GM20431 (cell line): Measurements from ENCODE around the gene ZNG1F.
"Not testable (repeated sequence)": the region's sequence is repeated elsewhere in the genome, so short reads cannot be mapped to it uniquely, and the experiment has no call there.

ENCODE experiments used
- in situ Hi-C: fragments of 300-500 bp; cut with MseI, MboI; formaldehyde crosslinking; loops from one replicate; pipeline ENCODE4 v1.15.0; 2020; ENCODE audit warnings: low sequenced_read_pairs; ENCODE audit not compliant: unreplicated experiment

The ZNG1F gene

DNA sequence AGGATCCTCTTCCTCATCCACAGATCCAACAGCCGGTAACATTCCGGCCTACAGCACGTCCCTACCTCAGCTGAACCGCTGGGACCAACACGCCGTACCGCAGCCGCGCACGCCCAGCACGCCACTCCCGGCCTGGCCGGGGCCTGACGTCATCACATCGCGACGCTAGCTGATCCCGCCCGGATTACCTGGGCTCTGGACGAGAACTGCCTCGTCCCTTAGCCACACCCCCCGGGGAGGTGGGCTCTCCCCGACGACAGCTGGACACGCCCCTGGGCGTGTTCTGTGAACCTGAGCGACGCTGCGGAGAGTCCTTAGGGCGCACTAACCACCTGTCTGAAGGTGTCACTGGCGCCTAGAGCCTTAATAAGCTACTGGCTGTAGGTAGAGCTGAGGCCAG, at the start of gene ZNG1F:
Gene ZNG1F, minus strand, starts transcription at position 101 of the 400 bp plus-strand sequence. Its CDS starts 59 bp downstream, at position 42.
- in situ Hi-C loops = not testable (repeated sequence)

DNA sequence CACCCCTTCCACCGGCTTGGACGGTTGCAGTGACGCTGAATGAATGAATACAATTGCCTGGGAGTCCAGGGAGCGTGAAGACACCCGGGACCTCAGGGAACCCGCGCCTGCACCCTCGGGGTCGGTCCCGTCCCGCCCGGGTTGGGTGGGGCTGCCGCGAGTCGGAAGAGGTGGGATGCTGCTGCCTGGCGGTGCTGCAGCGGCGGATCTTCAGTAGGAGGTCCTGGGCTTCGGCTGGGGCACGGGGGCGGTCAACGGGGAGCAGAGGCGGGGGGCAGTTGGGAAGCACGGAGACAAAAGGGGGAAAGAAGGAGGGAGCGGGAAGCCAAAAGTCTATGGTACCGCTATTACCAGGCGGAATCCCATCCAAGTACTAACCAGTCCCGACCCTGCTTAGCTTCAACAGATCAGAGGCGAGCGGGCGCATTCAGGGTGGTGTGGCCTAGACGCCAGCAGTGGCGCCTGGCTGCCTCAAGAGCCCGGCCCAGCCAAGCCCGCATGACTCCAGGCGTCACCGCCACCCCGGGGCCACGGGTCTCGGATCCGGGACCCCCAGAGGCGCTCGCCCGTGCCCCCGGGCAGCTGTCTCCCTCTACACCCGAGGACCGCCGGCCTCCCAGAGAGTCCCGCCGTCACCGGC, 48.1 kb upstream of the ZNG1F start:
- in situ Hi-C loops = not testable (repeated sequence)

DNA sequence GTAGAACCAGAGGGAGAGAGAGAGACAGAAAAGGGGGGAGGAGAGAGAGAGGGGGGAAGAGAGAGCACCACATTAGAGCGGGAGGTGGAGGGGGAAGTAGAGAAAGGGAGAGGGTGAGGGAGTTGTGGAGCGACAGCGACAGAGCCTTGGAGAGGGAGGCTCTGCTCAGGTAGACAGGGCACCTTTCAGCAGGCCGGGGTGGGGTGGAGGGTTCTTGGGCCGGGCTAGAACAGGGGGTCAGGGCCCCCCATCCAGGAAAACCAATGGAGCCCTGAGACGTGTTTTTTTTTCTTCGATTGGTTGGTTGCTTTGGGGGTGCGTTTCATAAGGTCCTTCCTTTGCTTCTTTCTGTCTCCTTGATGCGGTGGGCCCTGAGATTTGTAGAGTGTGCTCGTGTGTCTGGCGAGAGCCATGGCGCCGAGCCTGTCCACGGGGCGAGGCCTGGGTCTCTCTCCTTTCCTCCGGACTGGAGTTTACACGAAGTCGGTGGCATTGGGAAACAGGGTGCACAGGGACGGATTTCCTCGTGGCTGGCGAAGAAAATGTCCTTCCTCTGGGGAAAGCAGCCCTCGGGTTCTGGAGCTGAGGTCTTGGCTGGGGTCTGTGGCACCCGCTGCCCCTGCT, 47.5 kb upstream of the ZNG1F start:
- in situ Hi-C loops = not testable (repeated sequence)

DNA sequence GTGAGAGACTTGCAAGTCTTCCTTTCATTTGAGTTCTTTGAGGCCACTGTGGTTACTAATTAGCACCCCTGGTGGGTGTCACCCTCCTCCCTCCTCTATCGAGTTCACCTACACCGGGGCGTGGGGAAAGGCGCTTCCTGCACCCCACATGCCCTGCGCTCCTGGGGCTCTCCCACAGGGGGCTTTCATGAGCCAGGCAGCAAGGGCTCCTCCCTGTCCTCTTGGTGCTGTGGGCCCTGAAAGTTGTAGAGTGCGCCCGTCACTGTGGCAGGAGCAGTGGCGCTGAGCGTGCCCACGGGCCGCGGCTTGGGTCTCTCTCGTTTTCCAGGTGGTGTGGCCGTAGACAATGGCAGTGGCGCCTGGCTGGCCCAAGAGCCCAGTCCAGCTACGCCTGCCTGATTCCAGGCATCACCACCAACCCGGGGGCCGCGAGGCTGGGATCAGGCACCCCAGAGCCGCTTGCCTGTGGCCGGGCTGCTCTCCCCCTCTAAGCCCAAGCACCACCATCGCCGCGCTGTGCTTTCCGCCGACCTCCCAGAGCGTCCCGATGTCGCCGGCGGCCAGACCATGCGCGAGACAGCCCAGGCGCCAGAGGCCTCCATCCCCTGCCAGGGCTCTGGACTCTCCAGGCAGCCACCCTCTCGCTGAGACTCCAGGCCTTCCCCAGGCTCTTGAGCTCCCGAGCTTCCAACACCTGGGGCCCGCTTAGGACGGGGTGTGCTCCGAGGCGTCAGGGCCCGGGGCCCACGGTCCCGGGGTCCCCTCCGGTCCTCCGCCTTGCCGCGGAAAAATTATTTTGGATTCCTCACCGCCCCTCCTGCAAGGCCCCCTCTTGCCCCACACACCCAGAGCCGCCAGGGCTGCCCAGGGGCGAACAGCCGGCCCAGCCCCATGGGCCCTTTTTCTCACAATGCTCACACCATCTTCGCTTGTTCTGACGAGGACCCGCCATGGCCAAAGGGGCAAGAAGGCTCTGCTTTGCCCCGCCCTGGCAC, 46.0 kb upstream of the ZNG1F start:
- in situ Hi-C loops = not testable (repeated sequence)

DNA sequence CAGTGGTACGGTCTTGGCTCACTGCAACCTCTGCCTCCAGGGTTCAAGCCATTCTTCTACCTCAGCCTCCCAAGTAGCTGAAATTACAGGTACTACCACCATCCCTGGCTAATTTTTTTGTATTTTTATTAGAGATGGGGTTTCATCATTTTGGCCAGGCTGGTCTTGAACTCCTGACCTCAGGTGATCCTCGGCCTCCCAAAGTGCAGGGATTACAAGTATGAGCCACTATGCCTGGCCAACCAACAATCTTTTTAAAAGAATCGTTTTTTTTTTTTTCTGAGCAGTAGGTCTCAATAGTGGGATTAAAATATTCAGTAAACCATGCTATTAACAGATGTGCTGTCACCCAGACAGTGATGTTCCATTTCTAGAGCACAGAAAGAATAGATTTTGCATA, 45.1 kb upstream of the ZNG1F start:
- in situ Hi-C loops = not testable (repeated sequence)

DNA sequence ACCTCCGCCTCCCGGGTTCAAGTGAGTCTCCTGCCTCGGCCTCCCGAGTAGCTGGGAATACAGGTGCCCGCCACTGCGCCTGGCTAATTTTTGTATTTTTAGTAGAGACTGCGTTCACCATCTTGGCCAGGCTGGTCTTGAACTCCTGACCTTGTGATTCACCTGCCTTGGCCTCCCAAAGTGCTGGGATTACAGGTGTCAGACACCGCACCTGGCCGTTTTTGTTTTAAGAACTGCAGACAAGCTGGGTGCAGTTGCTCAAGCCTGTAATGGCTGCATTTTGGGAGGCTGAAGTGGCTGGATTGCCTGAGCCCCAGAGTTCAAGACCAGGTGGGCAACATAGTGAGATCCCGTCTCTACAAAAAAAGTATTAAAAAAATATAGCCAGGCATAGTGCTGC, 43.2 kb upstream of the ZNG1F start:
- in situ Hi-C loops = not testable (repeated sequence)

DNA sequence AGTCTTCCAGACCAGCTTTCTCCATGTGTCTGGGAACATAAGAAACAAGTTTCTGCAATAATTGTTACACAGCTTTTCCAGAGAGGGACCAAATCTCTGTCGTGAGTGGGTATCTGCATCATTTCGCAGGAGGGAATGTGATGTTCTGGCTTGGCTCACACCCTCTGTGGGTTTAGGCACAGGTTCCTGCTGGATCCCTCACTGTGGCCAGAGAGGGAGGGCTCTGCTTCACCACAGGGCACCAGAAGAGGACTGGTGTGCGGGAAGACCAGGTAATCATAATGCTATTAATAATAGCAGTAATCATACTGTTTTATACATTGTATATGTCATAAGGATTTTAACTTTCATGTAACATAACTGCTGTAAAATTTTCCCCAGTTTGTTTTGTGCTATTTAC, 41.3 kb upstream of the ZNG1F start:
- in situ Hi-C loops = not testable (repeated sequence)

DNA sequence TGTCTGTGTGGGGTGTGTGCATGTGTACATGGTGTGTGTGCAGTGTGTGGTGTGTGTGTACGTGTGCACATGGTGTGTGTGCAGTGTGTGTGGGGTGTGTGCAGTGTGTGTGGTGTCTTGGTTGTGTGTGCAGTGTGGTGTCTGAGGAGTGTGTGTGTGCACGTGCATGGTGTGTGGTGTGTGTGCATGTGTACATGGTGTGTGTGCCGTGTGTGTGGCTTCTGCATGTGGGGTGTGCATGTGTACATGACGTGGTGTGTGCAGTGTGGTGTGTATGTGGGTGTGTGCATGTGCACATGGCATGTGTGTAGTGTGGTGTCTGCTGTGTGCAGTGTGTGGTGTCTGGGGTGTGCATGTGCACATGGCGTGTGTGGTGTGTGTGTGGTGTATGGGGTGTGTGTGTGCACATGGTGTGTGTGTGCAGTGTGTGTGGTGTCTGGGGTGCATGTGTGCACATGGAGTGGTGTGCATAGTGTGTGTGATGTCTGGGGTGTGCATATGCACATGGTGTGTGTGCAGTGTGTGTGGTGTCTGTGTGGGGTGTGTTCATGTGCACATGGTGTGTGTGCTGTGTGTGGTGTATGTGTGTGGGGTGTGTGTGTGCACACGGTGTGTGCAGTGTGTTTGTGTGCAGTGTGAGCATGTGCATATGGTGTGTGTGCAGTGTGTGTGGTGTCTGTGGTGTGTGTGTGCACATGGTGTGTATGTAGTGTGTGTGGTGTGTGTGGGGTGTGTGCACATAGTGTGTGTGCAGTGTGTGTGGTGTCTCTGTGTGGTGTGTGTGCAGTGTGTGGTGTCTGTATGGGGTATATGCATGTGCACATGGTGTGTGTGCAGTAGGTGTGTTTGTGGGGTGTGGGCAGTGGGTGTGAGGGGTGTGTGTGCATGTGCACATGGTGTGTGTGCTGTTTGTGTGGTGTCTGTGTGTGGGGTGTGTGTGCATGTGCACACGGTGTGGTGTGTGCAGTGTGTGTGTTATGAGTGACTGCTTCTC, 40.6 kb upstream of the ZNG1F start:
- in situ Hi-C loops = no loop called here

DNA sequence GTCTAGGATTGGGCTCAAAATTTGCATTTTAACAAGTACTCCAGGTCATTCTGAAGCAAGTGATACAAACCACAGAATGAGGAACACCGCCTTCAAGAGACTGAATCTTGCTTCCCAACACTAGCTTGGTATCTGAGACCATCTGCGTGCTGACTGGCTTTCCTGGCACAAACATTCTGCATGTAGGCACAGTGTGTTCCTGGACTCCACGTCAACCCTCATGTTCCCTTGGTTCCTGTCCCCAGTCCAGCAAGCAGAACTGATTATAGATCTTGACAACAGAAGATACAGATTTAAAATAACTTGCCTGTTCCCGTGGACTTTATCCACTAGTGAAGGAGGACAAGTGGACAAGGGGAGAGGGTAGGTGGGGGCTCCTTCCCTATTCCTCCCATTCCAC, 30.7 kb upstream of the ZNG1F start:
- in situ Hi-C loops = not testable (repeated sequence)

DNA sequence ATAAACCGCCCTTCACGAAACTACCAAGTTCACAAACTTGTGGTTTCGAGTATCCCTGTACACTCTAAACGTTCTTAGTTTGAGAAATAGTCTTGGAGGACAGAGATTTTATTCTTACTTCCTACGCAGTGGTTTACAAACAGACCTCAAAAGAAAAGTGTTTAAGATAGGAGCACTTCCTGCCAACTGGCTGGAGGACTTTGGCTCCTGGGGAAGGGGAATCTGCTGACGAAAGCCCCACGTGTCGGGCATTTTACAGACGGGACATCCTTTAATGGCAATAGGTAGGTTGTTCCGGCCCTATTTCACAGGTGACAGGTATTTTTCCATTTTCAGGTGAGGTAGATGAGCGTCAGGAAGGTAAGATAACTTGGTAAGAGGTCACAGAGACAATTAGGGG, 678 bp downstream of the ZNG1F start:
- in situ Hi-C loops = not testable (repeated sequence)

DNA sequence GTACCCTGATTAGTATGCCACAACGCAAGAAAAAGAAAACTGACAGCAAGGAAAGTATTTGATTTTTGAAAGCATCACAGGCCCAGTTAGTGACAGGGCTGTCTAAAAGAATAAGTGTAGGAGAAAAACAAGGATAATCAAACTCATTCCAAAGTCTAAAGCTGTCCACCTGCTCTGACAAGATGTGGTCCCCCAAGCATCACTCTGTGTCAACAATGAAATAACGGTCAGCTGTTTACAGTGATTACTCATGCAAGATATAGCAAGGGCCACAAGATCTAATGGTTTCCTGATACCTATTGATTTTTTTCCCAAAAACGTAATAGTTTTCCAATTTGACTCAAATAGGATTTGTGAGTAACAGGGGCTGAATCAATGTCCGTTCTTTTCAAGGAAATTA, 14.1 kb downstream of the ZNG1F start:
- in situ Hi-C loops = not testable (repeated sequence)

DNA sequence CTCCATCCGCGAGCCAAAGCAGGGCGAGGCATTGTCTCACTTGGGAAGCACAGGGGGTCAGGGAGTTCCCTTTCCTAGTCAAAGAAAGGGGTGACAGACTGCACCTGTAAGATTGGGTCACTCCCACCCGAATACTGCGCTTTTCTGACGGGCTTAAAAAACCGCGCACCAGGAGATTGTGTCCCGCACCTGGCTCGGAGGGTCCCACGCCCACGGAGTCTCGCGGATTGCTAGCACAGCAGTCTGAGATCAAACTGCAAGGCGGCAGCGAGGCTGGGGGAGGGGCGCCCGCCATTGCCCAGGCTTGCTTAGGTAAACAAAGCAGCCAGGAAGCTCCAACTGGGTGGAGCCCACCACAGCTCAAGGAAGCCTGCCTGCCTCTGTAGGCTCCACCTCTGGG, 39.0 kb downstream of the ZNG1F start:
- in situ Hi-C loops = not testable (repeated sequence)

DNA sequence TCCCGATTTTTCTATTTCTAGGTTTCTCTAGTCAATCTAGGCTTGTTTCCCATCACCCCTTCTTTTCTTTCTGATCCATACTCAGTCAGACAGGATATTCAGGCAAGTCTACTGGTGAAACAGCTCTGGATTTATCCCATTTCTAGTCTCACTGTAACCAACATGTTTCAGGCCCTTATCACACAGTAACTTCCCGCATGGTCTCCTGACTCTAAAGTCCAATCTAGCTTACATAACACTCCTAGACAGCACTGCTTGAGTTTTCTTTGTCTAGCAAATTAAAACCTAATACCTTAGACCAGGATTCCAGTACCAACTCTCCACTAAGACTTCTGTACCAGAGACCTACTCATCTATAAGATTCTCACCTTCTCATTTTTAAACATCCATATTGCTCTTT, 47.2 kb downstream of the ZNG1F start:
- in situ Hi-C loops = not testable (repeated sequence)

DNA sequence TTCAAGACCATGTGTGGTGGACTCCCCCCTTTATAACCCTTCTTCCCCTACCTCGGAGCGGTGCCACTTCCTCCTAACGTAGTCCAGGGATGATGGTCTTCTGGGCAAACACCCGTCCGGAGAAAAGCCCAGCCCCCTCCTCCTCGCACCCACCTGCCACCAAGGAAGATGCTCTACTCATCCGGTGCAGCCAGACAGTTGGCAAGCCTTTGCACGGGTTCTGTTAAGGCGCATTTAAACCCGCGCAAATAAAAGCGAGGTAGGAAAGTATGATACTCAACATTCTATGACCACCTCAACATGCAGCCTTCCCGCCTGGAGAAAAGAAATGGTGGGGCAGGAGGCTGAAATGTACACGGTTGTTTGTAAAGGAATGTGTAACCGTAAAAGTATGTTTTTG, 60.5 kb downstream of the ZNG1F start, which contains the start of gene FOXD4L6:
Gene FOXD4L6, minus strand, starts transcription at position 101 of the 400 bp plus-strand sequence. CDS start 298 bp downstream, outside the sequence.
- in situ Hi-C loops = not testable (repeated sequence)

DNA sequence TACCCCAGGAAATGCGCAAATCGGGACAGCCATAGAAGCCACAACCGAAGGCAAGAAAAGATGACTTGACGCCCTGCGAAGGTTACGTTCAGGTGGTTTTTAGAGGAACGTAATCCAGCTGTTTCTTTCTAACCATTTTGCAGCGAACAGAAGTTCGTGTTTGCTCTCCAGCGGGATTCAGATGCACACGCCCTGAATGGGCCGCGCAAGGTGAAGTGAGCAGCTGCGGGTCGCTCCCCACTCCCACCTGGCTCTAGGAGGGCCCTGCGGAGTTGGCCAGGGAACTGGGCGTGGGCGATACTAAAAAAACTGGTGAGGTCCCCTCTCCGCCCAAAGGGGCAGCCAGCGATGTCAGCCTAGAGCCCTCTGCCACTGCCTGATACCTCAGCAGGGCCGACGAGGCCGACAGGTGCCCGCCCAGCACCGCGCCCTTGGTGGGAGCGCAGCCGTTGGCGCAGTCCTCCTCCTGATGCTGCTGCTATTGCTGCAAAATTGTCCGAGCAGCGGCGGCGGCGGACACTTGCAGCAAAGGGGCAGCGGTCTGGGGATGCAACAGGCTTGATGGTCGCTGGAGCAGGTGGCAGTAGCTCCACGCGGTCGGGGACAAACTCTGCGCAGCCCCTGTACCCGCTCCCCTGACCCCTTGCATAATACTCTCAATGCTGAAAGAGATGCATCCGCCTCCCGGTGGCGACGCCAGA, 62.2 kb downstream of the ZNG1F start:
- in situ Hi-C loops = not testable (repeated sequence)

DNA sequence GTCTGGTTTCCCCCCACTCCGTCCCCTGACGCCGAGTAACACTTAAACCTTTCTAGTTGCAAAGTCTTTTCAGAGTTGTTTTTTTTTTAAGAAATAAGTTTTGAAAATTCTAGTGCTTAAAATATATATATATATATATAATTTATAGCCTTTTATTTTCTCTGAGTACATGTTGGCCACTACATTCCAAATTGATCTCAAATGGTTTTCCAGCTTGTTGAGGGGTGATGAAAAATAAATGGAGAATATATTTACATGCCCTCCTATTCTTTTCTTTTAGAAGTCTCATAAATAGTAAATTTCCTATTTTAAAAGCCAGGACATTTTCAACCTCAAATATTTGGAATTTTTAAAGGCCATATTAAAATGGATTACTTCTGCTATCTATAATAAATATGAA, 63.2 kb downstream of the ZNG1F start:
- in situ Hi-C loops = not testable (repeated sequence)

DNA sequence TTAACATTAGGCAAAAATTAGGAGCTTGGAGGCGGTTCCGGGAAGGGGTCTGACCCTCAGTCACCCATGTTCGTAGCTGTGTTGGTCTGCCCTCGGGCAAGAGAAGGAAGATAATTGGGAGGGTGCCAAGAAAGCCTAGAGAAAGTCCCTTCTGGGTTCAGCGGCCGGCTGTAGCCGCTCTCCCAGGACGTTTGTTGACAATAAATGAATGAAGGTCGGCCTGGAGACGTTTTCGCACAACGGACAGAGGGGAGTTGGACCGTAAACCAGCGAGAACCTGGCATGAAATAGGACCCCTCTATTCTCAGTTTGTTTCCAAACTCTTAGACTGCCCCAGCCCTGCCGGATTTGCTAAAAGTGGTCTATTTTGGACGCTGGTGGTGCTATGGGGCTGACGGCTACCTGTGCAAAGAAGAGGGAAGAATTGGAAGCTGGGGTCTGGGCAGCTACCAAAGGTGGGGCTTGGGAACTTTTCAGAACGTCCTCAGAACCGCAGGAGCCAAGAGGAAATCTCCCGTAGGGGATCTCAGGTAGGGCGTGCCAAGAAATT, 63.9 kb downstream of the ZNG1F start:
- in situ Hi-C loops = not testable (repeated sequence)

DNA sequence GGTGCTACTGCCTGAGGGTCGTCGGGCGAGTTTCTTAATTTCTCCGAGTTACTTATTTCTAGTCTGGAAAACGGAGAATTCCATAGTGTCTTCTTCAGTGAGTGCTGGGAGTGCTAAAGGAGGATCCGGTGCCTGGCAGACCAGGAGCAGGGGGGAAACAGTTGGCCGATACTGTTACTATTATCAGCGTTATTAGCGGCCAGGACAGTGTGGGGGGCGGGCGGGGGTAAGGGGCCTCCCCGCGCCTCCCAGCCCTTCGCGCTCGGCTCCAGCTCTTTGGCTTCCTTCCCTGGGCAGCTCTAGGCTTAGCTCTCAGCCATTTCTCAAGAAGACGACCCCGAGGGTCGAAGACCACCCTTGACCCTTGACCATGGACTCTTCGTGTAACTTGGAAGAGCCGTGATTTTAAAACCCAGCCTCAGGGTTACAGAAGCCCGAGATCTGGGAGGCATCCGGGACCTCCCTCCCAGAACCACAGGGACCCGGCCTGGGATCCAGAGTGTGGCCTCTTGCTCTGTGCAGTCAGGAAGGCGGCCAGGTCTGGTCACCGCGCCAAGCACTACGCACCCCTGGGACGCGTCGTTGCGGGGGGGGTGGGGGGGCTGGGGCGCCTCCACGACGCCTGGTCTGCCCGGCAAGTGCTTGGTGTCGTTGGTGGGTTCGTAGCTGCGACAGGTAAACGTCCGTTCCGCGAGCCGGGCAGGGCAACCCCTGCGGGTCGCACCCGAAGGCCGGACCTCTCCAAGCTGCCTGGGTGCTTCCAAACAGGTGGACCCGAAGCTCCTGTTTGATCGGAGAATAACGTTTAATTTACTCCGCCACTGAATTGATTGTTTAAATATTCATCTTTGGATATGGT, 64.6 kb downstream of the ZNG1F start:
- in situ Hi-C loops = not testable (repeated sequence)
